ENCODE measurements around the gene OR1K1.

Gene OR1K1

GRCh38 chr9:122815544-122815943 lies 15.6 kb downstream of the OR1K1 start:
- no peaks in the 10 kb centered on the region for H3K9me3 ChIP-seq
- H3K36me3 ChIP-seq = peaks cover 6 to 37% (median 16%) of the 10 kb centered on the region in 3 donors
- intact Hi-C loops (cut with DNase I; ENCODE audit: low total_unique reads) = no loop called here
- H3K27ac ChIP-seq = no peak overlapping the region
- TF ChIP-seq CTCF (IDR thresholded peaks at IDR 0.05) = no peak
- peaks cover 0 to 16% (median 2%) of the 10 kb centered on the region in 4 donors for H3K4me1 ChIP-seq
- DNase-seq = no peak
- H3K27me3 ChIP-seq = no peaks in the 10 kb centered on the region
- no peak overlapping the region for H3K4me3 ChIP-seq

- no peaks in the 10 kb centered on the region for H3K27me3 ChIP-seq
- H3K4me1 ChIP-seq = peaks cover 0 to 16% (median 2%) of the 10 kb centered on the region in 4 donors
- no peaks in the 10 kb centered on the region for H3K9me3 ChIP-seq
- no peak overlapping the region for H3K27ac ChIP-seq
- DNase-seq = peak in 1 of 2 donors; percentile 63
- H3K36me3 ChIP-seq = peaks cover 6 to 43% (median 16%) of the 10 kb centered on the region in 3 donors
- TF ChIP-seq CTCF (IDR thresholded peaks at IDR 0.05) = no peak
- H3K4me3 ChIP-seq = no peak overlapping the region
- intact Hi-C loops (cut with DNase I; ENCODE audit: low total_unique reads) = no loop called here
These were observed 16.4 kb downstream of the OR1K1 start for GRCh38 chr9:122816163-122816867.

GRCh38 chr9:122819326-122819725 lies 19.4 kb downstream of the OR1K1 start:
- peaks cover 12 to 72% (median 36%) of the 10 kb centered on the region in 3 donors for H3K36me3 ChIP-seq
- no peaks in the 10 kb centered on the region for H3K9me3 ChIP-seq
- H3K27me3 ChIP-seq = no peaks in the 10 kb centered on the region
- TF ChIP-seq CTCF (IDR thresholded peaks at IDR 0.05) = no peak
- H3K27ac ChIP-seq = no peak overlapping the region
- no peak overlapping the region for H3K4me3 ChIP-seq
- no peak for DNase-seq
- intact Hi-C loops (cut with DNase I; ENCODE audit: low total_unique reads) = no loop called here
- peaks cover 0 to 19% (median 4%) of the 10 kb centered on the region in 4 donors for H3K4me1 ChIP-seq

GRCh38 chr9:122819791-122820489 lies 20.0 kb downstream of the OR1K1 start:
- H3K36me3 ChIP-seq = peaks cover 12 to 73% (median 36%) of the 10 kb centered on the region in 3 donors
- no peaks in the 10 kb centered on the region for H3K27me3 ChIP-seq
- intact Hi-C loops (cut with DNase I; ENCODE audit: low total_unique reads) = no loop called here
- no peak overlapping the region for H3K27ac ChIP-seq
- peaks cover 0 to 19% (median 5%) of the 10 kb centered on the region in 4 donors for H3K4me1 ChIP-seq
- no peak overlapping the region for H3K4me3 ChIP-seq
- H3K9me3 ChIP-seq = no peaks in the 10 kb centered on the region
- no peak for TF ChIP-seq CTCF (IDR thresholded peaks at IDR 0.05)
- DNase-seq = no peak

GRCh38 chr9:122820490-122820845 lies 20.5 kb downstream of the OR1K1 start:
- peaks cover 12 to 73% (median 36%) of the 10 kb centered on the region in 3 donors for H3K36me3 ChIP-seq
- peaks cover 0 to 21% (median 7%) of the 10 kb centered on the region in 4 donors for H3K4me1 ChIP-seq
- TF ChIP-seq CTCF (IDR thresholded peaks at IDR 0.05) = no peak
- H3K4me3 ChIP-seq = no peak overlapping the region
- no peak overlapping the region for H3K27ac ChIP-seq
- no peak for DNase-seq
- no peaks in the 10 kb centered on the region for H3K27me3 ChIP-seq
- intact Hi-C loops (cut with DNase I; ENCODE audit: low total_unique reads) = no loop called here
- H3K9me3 ChIP-seq = no peaks in the 10 kb centered on the region
